ENCODE data around the gene OTOG.

OTOG gene

DNA sequence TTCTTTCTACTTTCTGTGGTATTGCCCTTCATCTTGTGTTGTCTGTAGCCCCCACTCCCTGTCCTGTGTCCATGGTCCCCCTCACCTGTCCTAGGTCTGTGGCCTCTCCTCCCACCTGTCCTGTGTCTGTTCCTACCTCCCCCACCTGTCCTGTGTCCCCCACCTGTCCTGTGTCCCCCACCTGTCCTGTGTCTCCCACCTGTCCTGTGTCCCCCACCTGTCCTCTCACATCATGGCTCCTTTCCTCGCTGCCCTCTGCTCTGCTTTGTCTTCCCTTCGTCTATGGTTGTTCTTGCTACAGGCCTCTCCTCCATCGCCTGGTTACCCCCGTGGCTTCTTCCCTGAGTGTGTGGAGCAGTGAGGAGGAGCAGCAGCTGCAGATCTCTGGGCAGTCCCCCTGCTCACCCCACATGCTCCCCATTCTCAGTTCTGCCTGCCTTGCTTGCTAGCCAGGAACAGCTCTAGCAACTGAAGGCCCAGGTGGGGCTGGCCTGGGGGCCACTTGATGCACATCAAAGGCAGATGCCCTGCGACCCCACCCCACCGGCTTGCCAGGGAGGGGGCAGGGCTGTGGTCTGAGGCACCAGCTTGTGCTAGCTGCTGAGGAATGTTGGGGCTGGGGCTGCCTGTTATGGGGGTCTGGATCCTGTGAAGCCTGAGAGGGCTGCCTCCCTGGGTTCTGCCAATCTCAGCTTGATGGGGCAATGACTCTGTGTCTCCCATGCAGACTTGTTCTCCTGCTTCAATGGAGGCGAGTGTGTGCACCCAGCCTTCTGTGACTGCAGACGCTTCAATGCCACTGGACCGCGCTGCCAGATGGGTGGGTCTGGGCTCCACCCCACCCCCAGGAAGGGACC lies 5.6 kb downstream of the OTOG start:
- TF ChIP-seq, protein P1, sequence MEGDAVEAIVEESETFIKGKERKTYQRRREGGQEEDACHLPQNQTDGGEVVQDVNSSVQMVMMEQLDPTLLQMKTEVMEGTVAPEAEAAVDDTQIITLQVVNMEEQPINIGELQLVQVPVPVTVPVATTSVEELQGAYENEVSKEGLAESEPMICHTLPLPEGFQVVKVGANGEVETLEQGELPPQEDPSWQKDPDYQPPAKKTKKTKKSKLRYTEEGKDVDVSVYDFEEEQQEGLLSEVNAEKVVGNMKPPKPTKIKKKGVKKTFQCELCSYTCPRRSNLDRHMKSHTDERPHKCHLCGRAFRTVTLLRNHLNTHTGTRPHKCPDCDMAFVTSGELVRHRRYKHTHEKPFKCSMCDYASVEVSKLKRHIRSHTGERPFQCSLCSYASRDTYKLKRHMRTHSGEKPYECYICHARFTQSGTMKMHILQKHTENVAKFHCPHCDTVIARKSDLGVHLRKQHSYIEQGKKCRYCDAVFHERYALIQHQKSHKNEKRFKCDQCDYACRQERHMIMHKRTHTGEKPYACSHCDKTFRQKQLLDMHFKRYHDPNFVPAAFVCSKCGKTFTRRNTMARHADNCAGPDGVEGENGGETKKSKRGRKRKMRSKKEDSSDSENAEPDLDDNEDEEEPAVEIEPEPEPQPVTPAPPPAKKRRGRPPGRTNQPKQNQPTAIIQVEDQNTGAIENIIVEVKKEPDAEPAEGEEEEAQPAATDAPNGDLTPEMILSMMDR (conservative IDR thresholded peaks at IDR 0.05; ENCODE audit: low read depth, low read length) = no peak
- no peak for DNase-seq (ENCODE audit: low read depth)

DNA sequence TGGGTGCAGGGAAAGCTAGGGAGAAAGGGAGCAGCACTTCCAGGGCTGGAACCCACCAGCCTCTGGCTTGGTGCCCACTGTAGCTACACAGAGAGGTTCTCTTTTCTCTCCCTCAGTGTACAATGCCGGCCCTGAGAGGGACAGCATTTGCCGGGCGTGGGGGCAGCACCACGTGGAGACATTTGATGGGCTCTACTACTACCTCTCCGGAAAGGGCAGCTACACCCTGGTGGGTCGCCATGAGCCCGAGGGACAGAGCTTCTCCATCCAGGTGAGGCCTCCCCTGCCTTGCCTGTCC lies 6.1 kb downstream of the OTOG start:
- no peak for DNase-seq (ENCODE audit: low read depth)
- H3K4me3 ChIP-seq (ENCODE audit: low read depth, low read length) = no peak overlapping the region
- TF ChIP-seq, protein P1 (conservative IDR thresholded peaks at IDR 0.05; ENCODE audit: low read depth, low read length) = no peak

More for the DNA sequence above, 5.6 kb downstream of the OTOG start:
- no peak overlapping the region for H3K4me3 ChIP-seq (ENCODE audit: low read depth, low read length)

DNA sequence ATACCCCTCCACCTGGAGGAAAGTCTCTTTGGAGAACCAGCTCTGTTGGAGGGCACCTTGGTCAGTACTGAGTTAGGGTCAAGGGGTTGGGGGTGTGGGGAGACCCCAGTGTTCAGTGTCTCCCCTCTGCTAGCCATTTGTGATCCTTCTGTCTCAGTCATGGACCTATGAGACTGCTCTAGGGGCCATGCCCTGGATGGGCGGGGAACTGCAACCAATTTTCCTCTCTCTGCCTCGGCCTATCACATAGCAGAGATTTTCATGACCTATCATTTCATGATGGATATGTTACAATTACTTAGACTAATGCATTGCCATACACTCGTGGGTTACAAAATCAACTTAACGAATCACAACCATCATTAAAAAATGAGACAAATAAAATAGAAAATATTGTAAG lies 7.4 kb downstream of the OTOG start:
- TF ChIP-seq, protein P1 (conservative IDR thresholded peaks at IDR 0.05; ENCODE audit: low read depth, low read length) = no peak
- DNase-seq (ENCODE audit: low read depth) = no peak
- H3K4me3 ChIP-seq (ENCODE audit: low read depth, low read length) = no peak overlapping the region

DNA sequence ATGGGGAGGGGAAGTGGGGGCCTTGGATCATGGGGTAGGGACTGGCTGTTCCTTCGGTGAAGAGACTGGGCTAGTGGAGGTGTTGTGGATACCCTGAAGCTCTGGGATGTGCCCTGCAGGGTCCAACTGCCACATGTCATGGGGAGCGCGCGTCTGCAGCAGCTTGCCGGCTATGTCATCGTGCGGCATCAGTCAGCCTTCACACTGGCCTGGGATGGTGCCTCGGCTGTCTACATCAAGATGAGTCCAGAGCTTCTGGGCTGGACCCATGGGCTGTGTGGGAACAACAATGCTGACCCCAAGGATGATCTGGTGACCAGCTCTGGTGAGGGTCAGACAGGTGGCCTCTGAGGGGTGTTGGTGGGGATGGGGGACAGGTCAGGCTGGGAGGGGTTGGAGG lies 9.9 kb downstream of the OTOG start:
- no peak for DNase-seq (ENCODE audit: low read depth)
- H3K4me3 ChIP-seq (ENCODE audit: low read depth, low read length) = no peak overlapping the region
- TF ChIP-seq, protein P1 (conservative IDR thresholded peaks at IDR 0.05; ENCODE audit: low read depth, low read length) = no peak

DNA sequence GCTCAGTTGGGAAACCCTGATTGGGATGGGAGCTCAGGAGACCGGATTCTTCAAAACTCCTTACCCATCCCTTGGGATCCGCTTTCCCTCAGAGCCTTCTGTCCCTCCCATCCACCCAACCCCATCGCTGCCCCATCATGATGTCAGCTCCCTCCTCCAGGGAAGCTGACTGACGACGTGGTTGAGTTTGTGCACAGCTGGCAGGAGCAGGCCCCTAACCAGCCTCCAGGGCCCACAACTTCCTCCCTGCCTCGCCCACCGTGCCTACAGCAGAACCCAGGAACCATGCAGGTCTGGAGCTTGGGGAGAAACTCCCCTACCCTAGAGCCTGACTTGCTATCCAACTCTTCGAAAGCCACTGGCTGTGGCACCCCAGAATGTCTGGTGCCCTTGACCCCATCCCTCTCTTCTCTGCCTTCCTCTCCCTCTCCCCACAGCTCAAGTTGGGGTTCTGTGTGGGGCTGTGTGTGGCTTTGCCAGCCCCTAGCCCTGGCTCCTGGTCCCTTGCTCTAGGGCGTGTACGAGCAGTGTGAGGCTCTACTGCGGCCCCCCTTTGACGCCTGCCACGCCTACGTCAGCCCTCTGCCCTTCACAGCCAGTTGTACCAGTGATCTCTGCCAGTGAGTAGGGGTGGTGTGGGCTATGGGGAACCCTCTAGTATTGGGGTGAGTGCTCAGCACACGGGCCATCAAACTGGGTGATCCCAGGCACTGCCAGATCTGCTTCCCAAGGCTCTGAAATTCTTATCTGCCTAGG lies 11.1 kb downstream of the OTOG start:
- TF ChIP-seq, protein P1 (conservative IDR thresholded peaks at IDR 0.05; ENCODE audit: low read depth, low read length) = no peak
- no peak for DNase-seq (ENCODE audit: low read depth)
- H3K4me3 ChIP-seq (ENCODE audit: low read depth, low read length) = no peak overlapping the region

DNA sequence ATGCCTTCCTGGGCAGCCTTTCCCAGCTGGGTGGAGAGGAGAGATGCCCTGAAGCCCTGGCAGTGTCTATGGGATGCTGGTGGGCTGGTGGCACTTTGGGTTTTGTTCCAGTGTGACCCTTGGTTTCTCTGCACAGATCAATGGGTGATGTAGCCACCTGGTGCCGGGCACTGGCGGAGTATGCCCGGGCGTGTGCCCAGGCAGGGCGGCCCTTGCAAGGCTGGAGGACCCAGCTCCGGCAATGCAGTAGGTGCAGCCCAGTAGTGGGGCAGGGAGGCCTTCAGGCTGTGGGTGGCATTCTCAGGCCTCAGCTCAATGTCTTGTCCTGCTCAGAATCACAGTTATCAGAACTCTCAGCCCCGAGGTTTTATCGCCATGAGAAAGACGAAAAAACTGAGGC lies 11.9 kb downstream of the OTOG start:
- no peak for DNase-seq (ENCODE audit: low read depth)
- TF ChIP-seq, protein P1 (conservative IDR thresholded peaks at IDR 0.05; ENCODE audit: low read depth, low read length) = no peak
- H3K4me3 ChIP-seq (ENCODE audit: low read depth, low read length) = no peak overlapping the region
